22Rv1 (cell line): ENCODE measurements around the gene FAM168A.

ENCODE experiments used
- H3K27ac ChIP-seq: fragments of 450-650 bp; 2 replicates; pipeline ENCODE4 v1.5.1; 2017
- CTCF ChIP-seq: fragments of 450-650 bp; IDR thresholded peaks from 2 replicates; pipeline ENCODE4 v1.5.1; 2017; ENCODE audit warnings: mild to moderate bottlenecking
- ZFX ChIP-seq: fragments of 450-650 bp; IDR thresholded peaks from 2 replicates; pipeline ENCODE4 v1.6.1; 2017; ENCODE audit warnings: antibody characterized with exemption, borderline replicate concordance

The FAM168A gene

GRCh38 chr11:73393011-73393380 is 204.9 kb downstream of the FAM168A start:
- TF ChIP-seq ZFX = no peak
- TF ChIP-seq CTCF = no peak
- H3K27ac ChIP-seq = no peak overlapping the region

DNA sequence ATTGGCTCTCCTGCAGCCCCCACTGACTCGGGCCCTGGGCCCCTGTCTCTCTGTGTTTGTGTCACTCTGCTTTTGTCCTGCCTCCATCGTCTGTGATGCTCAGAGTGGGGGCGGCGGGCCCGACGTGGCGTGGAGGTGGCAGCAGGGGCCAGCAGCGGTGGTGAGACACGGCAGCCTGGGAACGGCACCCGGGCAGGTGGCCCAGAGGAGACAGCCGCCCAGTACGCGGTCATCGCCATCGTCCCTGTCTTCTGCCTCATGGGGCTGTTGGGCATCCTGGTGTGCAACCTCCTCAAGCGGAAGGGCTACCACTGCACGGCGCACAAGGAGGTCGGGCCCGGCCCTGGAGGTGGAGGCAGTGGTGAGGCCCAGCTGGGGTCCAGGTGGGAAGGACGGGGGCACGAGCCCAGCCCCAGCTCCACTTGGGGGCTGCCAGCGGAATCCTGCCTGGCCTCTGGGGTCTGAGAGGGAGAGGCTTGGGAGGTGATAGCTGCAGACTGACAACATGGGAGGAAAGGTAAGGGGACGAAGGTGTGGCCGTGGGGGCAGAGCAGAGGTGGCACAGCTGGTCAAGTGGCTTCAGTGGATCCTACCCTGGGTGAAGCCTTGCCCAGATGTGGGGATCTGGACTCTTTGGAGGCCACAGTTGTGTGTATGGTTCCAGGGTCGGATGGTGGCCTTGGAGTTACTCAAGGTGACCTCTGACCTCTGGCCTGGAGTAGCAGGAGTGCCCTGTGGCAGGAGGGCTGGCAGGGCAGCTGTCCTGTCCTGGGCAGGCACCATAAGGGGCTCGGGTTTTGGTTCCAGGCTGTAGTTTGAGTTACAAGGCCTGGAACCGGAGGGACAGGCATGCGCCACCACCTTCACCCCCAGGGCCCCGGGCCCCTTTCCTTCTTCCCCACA is 205.6 kb downstream of the FAM168A start:
- TF ChIP-seq ZFX (no peak), CTCF (no peak)
- H3K27ac ChIP-seq = no peak overlapping the region

- TF ChIP-seq CTCF (no peak), ZFX (no peak)
- H3K27ac ChIP-seq = no peak overlapping the region
Measured at GRCh38 chr11:73391665-73392064, 206.2 kb downstream of the FAM168A start.

- H3K27ac ChIP-seq = no peak overlapping the region
- TF ChIP-seq ZFX (no peak), CTCF (no peak)
Measured at GRCh38 chr11:73390601-73391565, 207.0 kb downstream of the FAM168A start.

DNA sequence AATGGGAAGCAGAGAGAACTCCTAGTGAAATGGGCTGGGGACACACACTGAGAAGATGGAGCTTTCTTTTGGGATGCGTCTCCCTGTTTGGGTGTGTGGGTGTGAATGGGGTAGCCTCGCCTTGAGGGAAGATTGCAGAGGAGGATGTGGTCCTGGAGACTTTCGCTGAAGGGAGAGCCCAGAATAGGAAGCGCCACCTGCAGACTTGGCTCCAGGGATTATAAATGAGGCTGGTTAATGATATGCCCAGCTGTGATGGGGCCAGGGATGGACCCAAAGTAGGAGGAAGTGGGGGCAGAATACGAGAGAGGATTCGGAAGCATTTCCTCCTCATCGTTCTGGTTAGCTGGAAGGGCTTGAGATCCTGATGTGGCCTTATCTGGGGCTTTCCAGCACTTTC is 208.0 kb downstream of the FAM168A start:
- TF ChIP-seq ZFX (no peak), CTCF (no peak)
- H3K27ac ChIP-seq = no peak overlapping the region

DNA sequence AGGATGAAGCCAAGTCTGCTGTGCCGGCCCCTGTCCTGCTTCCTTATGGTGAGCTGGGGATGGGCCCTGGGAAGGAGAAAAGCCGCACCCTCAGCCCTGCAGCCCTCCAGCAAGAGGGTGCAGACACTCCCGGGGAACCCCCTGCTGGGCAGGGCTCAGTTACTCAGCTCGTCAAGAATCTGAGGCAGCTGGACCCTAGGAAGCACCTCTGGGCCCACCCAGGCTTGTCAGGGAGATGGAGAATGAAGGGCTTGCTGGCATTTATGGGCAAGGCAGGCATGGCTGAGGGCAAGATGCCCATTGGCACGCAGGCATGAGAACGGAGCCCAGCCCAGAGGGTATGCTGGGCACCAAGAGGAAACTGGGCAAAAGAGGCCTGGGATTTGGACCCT is 208.8 kb downstream of the FAM168A start:
- TF ChIP-seq CTCF (no peak), ZFX (no peak)
- no peak overlapping the region for H3K27ac ChIP-seq
